Smooth muscle cell (in vitro differentiated cells): Measurements from ENCODE around the gene BCL2L1. TPM values are rescaled to one million over a fixed set of nuclear protein-coding genes. Genes with fewer than 3 reads are reported as not detected.

Experiments used
- DNase-seq: peaks from one replicate; lab custom pipeline; 2025; ENCODE audit not compliant: unreplicated experiment; lab: John Stamatoyannopoulos, UW
- H2AFZ ChIP-seq: fragments of 200-600 bp; sonication (generic); 2 replicates; pipeline ENCODE4 v1.6.0; 2016; ENCODE audit warnings: antibody characterized with exemption, low read depth, mild to moderate bottlenecking
- H3F3A ChIP-seq: fragments of 200-600 bp; sonication (generic); 2 replicates; pipeline ENCODE4 v1.6.0; 2017; ENCODE audit warnings: antibody characterized with exemption, low read depth
- H3K27ac ChIP-seq: fragments of 200-600 bp; sonication (generic); 2 replicates; pipeline ENCODE4 v1.5.1; 2016; ENCODE audit warnings: low read depth, mild to moderate bottlenecking
- H3K27me3 ChIP-seq: fragments of 200-600 bp; sonication (generic); 2 replicates; pipeline ENCODE4 v1.6.1; 2016; ENCODE audit warnings: low read depth, mild to moderate bottlenecking
- H3K36me3 ChIP-seq: fragments of 200-600 bp; sonication (generic); 2 replicates; pipeline ENCODE4 v1.5.1; 2016; ENCODE audit warnings: low read depth
- H3K4me1 ChIP-seq: fragments of 200-600 bp; sonication (generic); 2 replicates; pipeline ENCODE4 v1.5.1; 2016; ENCODE audit warnings: low read depth
- H3K4me2 ChIP-seq: fragments of 200-600 bp; sonication (generic); 2 replicates; pipeline ENCODE4 v1.6.0; 2016; ENCODE audit warnings: mild to moderate bottlenecking
- H3K4me3 ChIP-seq: fragments of 200-600 bp; sonication (generic); 2 replicates; pipeline ENCODE4 v1.5.1; 2016; ENCODE audit warnings: mild to moderate bottlenecking
- H3K79me2 ChIP-seq: fragments of 200-600 bp; sonication (generic); 2 replicates; pipeline ENCODE4 v1.6.0; 2016; ENCODE audit warnings: low read depth, mild to moderate bottlenecking
- H3K9ac ChIP-seq: fragments of 200-600 bp; sonication (generic); 2 replicates; pipeline ENCODE4 v1.6.0; 2016; ENCODE audit warnings: low read depth
- H3K9me3 ChIP-seq: fragments of 200-600 bp; sonication (generic); replicated peaks from 2 replicates; pipeline ENCODE4 v1.5.1; 2016; ENCODE audit warnings: low read depth
- H4K20me1 ChIP-seq: fragments of 200-600 bp; sonication (generic); 2 replicates; pipeline ENCODE4 v1.6.0; 2016; ENCODE audit warnings: low read depth
- CTCF ChIP-seq: fragments of 200-600 bp; sonication (generic); IDR thresholded peaks from 2 replicates; pipeline ENCODE4 v1.5.1; 2017; ENCODE audit warnings: borderline replicate concordance, mild to moderate bottlenecking, antibody characterized with exemption; ENCODE audit not compliant: insufficient read depth, poor library complexity, severe bottlenecking
- WGBS: methylation state at CpG from one replicate; pipeline ENCODE4 v1.1.7; 2016; ENCODE audit warnings: low lambda C conversion rate; 5-methylcytosine and 5-hydroxymethylcytosine counted together
- polyA plus RNA-seq: library from polyadenylated mRNA; unstranded; fragments of >200 nt; fragmentation: Nextera tagmentation; extraction: Ambion mirVana; gene quantifications from 2 replicates; pipeline ENCODE4 v1.2.1, GENCODE V29; 2016
- total RNA-seq: library from RNA; depleted of rRNA; stranded (reverse); fragments of >200 nt; gene quantifications from 2 replicates; pipeline ENCODE4 v1.2.3, GENCODE V29; 2014

BCL2L1 gene
- total and polyA plus RNA-seq, 2 experiments from 2014 or later, result 24.8 to 47.0 TPM

GRCh38 chr20:31695849-31696804 is 26.5 kb downstream of the BCL2L1 start:
- Histone ChIP-seq H3K27me3 (no peaks in the 10 kb centered on the region), H3K9ac (no peak overlapping the region), H2AFZ (no peak overlapping the region), H3K36me3 (no peaks in the 10 kb centered on the region), H4K20me1 (peaks cover 5% of the 10 kb centered on the region), H3K79me2 (peaks cover 54% of the 10 kb centered on the region), H3K4me2 (no peak overlapping the region), H3K4me1 (peaks cover 16% of the 10 kb centered on the region), H3K4me3 (no peak overlapping the region), H3K9me3 (no peaks in the 10 kb centered on the region), H3K27ac (peak overlapping the region; percentile 12), H3F3A (peaks cover 16% of the 10 kb centered on the region)
- DNase-seq, result no peak
- no peak for TF ChIP-seq CTCF
- 83% methylated on average over 12 of the region's 12 CpGs for WGBS

GRCh38 chr20:31694842-31695593 is 27.6 kb downstream of the BCL2L1 start:
- H2AFZ ChIP-seq, result no peak overlapping the region
- 97% methylated on average over 5 of the region's 5 CpGs for WGBS
- no peak overlapping the region for H3K27ac ChIP-seq
- H3K4me3 ChIP-seq, result no peak overlapping the region
- H3K4me2 ChIP-seq, result no peak overlapping the region
- H3K9ac ChIP-seq, result no peak overlapping the region
- no peaks in the 10 kb centered on the region for H3K36me3 ChIP-seq
- peaks cover 15% of the 10 kb centered on the region for H3F3A ChIP-seq
- H4K20me1 ChIP-seq, result peaks cover 13% of the 10 kb centered on the region
- H3K4me1 ChIP-seq, result peaks cover 16% of the 10 kb centered on the region
- H3K9me3 ChIP-seq, result no peaks in the 10 kb centered on the region
- peaks cover 53% of the 10 kb centered on the region for H3K79me2 ChIP-seq
- no peaks in the 10 kb centered on the region for H3K27me3 ChIP-seq
- no peak for TF ChIP-seq CTCF
- DNase-seq, result no peak

GRCh38 chr20:31693987-31694661 is 28.5 kb downstream of the BCL2L1 start:
- peaks cover 59% of the 10 kb centered on the region for H3K79me2 ChIP-seq
- H3K27ac ChIP-seq, result no peak overlapping the region
- H3K9me3 ChIP-seq, result no peaks in the 10 kb centered on the region
- no peaks in the 10 kb centered on the region for H3K27me3 ChIP-seq
- no peak for TF ChIP-seq CTCF
- H3F3A ChIP-seq, result peaks cover 8% of the 10 kb centered on the region
- peaks cover 16% of the 10 kb centered on the region for H3K4me1 ChIP-seq
- no peak overlapping the region for H3K4me3 ChIP-seq
- DNase-seq, result no peak
- H2AFZ ChIP-seq, result no peak overlapping the region
- H4K20me1 ChIP-seq, result peaks cover 21% of the 10 kb centered on the region
- no peak overlapping the region for H3K4me2 ChIP-seq
- H3K9ac ChIP-seq, result no peak overlapping the region
- H3K36me3 ChIP-seq, result no peaks in the 10 kb centered on the region
- 66% methylated on average over 4 of the region's 4 CpGs for WGBS
